Neutrophil (primary cell): Measurements from ENCODE around the gene ANKS1B.
"Not testable (repeated sequence)": the region's sequence is repeated elsewhere in the genome, so short reads cannot be mapped to it uniquely, and the experiment has no call there.

Experiments
- H3K27ac ChIP-seq: fragments of 200-600 bp; sonication (generic); 2 replicates; pipeline ENCODE4 v1.5.1; 2016; ENCODE audit warnings: mild to moderate bottlenecking, moderate library complexity
- H3K27me3 ChIP-seq: fragments of 200-600 bp; sonication (generic); 2 replicates; pipeline ENCODE4 v1.6.0; 2016; ENCODE audit warnings: mild to moderate bottlenecking
- H3K36me3 ChIP-seq: fragments of 200-600 bp; sonication (generic); 2 replicates; pipeline ENCODE4 v1.5.1; 2017
- H3K4me1 ChIP-seq, 2 experiments: fragments of 200-600 bp in 1 of 2; sonication (generic) in 1 of 2; 1 replicate in 1 of 2; 2 replicates in 1 of 2; pipeline versions ENCODE4 v1.5.1 to v1.6.1; 2013 to 2016; ENCODE audit warnings: low read depth in 1 of 2, low read length in 1 of 2, mild to moderate bottlenecking in 1 of 2, moderate library complexity in 1 of 2; ENCODE audit not compliant: control insufficient read depth in 1 of 2, insufficient read depth in 1 of 2
- H3K4me3 ChIP-seq, 2 experiments: fragments of 200-600 bp in 1 of 2; sonication (generic) in 1 of 2; 1 replicate in 1 of 2; 2 replicates in 1 of 2; pipeline ENCODE4 v1.5.1; 2013 to 2016; ENCODE audit warnings: low read depth in 1 of 2, low read length in 1 of 2, mild to moderate bottlenecking in 1 of 2, moderate library complexity in 1 of 2
- H3K9me3 ChIP-seq: fragments of 200-600 bp; sonication (generic); 2 replicates; pipeline ENCODE4 v1.5.1; 2016
- CTCF ChIP-seq: fragments of 200-600 bp; sonication (generic); IDR thresholded peaks from 2 replicates; pipeline ENCODE4 v1.5.1; 2016; ENCODE audit warnings: antibody characterized with exemption

The ANKS1B gene

GRCh38 chr12:99043319-99043914, 941.3 kb downstream of the ANKS1B start:
- Histone ChIP-seq H3K36me3 (no peaks in the 10 kb centered on the region), H3K4me1 (no peaks in the 10 kb centered on the region), H3K27me3 (no peaks in the 10 kb centered on the region), H3K9me3 (no peaks in the 10 kb centered on the region), H3K4me3 (no peak overlapping the region), H3K27ac (no peak overlapping the region)
- TF ChIP-seq CTCF = no peak

- H3K4me1 ChIP-seq = no peaks in the 10 kb centered on the region
- H3K27ac ChIP-seq = no peak overlapping the region
- H3K27me3 ChIP-seq = no peaks in the 10 kb centered on the region
- H3K9me3 ChIP-seq = no peaks in the 10 kb centered on the region
- no peak overlapping the region for H3K4me3 ChIP-seq
- TF ChIP-seq CTCF = no peak
- no peaks in the 10 kb centered on the region for H3K36me3 ChIP-seq
These were observed 942.5 kb downstream of the ANKS1B start for GRCh38 chr12:99042226-99042625.

- Histone ChIP-seq H3K9me3 (no peaks in the 10 kb centered on the region), H3K27ac (no peak overlapping the region), H3K4me1 (no peaks in the 10 kb centered on the region), H3K4me3 (no peak overlapping the region), H3K27me3 (no peaks in the 10 kb centered on the region), H3K36me3 (no peaks in the 10 kb centered on the region)
- no peak for TF ChIP-seq CTCF
These were observed 945.2 kb downstream of the ANKS1B start for GRCh38 chr12:99039367-99040120.

- TF ChIP-seq CTCF = no peak
- Histone ChIP-seq H3K4me3 (no peak overlapping the region), H3K27me3 (no peaks in the 10 kb centered on the region), H3K36me3 (no peaks in the 10 kb centered on the region), H3K27ac (no peak overlapping the region), H3K9me3 (no peaks in the 10 kb centered on the region), H3K4me1 (no peaks in the 10 kb centered on the region)
These were observed 948.2 kb downstream of the ANKS1B start for GRCh38 chr12:99036566-99036965.

- Histone ChIP-seq H3K36me3 (no peaks in the 10 kb centered on the region), H3K27ac (no peak overlapping the region), H3K27me3 (no peaks in the 10 kb centered on the region), H3K4me1 (no peaks in the 10 kb centered on the region), H3K4me3 (no peak overlapping the region), H3K9me3 (no peaks in the 10 kb centered on the region)
- TF ChIP-seq CTCF = no peak
These were observed 948.9 kb downstream of the ANKS1B start for GRCh38 chr12:99035803-99036202.

- H3K27me3 ChIP-seq, H3K4me1 ChIP-seq, H3K4me3 ChIP-seq, H3K27ac ChIP-seq, H3K9me3 ChIP-seq, H3K36me3 ChIP-seq: not testable (repeated sequence)
These were observed 950.5 kb downstream of the ANKS1B start for GRCh38 chr12:99034201-99034600.
